Measurements from ENCODE around the gene DET1. TPM values are rescaled to one million over a fixed set of nuclear protein-coding genes. Genes with fewer than 3 reads are reported as not detected.

DET1 gene
- total RNA-seq, 4 donors from 2014 or later = 1.8 to 11.1 (median 9.3) TPM

GRCh38 chr15:88505721-88506120 lies 40.8 kb downstream of the DET1 start:
- no peaks in the 10 kb centered on the region for H3K4me1 ChIP-seq
- intact Hi-C loops (cut with DNase I; ENCODE audit: low total_unique reads) = no loop called here
- H3K4me3 ChIP-seq = no peak overlapping the region
- no peak overlapping the region for H3K27ac ChIP-seq
- no peaks in the 10 kb centered on the region for H3K9me3 ChIP-seq
- H3K36me3 ChIP-seq = no peaks in the 10 kb centered on the region
- TF ChIP-seq POLR2A (IDR thresholded peaks at IDR 0.05) (no peak), POLR2AphosphoS5 (IDR thresholded peaks at IDR 0.05) (no peak), CTCF (IDR thresholded peaks at IDR 0.05) (no peak), EP300 (IDR thresholded peaks at IDR 0.05; ENCODE audit: low read depth) (no peak)
- H3K27me3 ChIP-seq = no peaks in the 10 kb centered on the region
- in situ Hi-C loops (cut with MboI; ENCODE audit: low pct_ligation_motif_present in 1 of 4, low pct_unique_long_range_greater_than_20kb in 1 of 4, low sequenced_read_pairs in 3 of 4) = no loop called here
- WGBS, 2 donors (ENCODE audit: low coverage in 1 of 2) = 92% methylated on average over 2 of the region's 2 CpGs
- no peak for DNase-seq

- H3K27ac ChIP-seq = no peak overlapping the region
- no peaks in the 10 kb centered on the region for H3K36me3 ChIP-seq
- 76% methylated on average over 1 of the region's 1 CpG; no CpG with 5 or more reads in 1 of the 2 donors for WGBS, 2 donors (ENCODE audit: low coverage in 1 of 2)
- intact Hi-C loops (cut with DNase I; ENCODE audit: low total_unique reads) = no loop called here
- TF ChIP-seq CTCF (IDR thresholded peaks at IDR 0.05) (no peak), POLR2A (IDR thresholded peaks at IDR 0.05) (no peak), POLR2AphosphoS5 (IDR thresholded peaks at IDR 0.05) (no peak), EP300 (IDR thresholded peaks at IDR 0.05; ENCODE audit: low read depth) (no peak)
- no peaks in the 10 kb centered on the region for H3K27me3 ChIP-seq
- no peak overlapping the region for H3K4me3 ChIP-seq
- H3K9me3 ChIP-seq = no peaks in the 10 kb centered on the region
- in situ Hi-C loops (cut with MboI; ENCODE audit: low pct_ligation_motif_present in 1 of 4, low pct_unique_long_range_greater_than_20kb in 1 of 4, low sequenced_read_pairs in 3 of 4) = no loop called here
- no peaks in the 10 kb centered on the region for H3K4me1 ChIP-seq
- DNase-seq = no peak
These were observed 42.0 kb downstream of the DET1 start for GRCh38 chr15:88504445-88504844.

GRCh38 chr15:88498996-88499395 lies 47.5 kb downstream of the DET1 start:
- Histone ChIP-seq H3K9me3 (no peaks in the 10 kb centered on the region), H3K4me1 (no peaks in the 10 kb centered on the region), H3K4me3 (no peak overlapping the region), H3K36me3 (no peaks in the 10 kb centered on the region), H3K27me3 (no peaks in the 10 kb centered on the region), H3K27ac (no peak overlapping the region)
- WGBS, 2 donors (ENCODE audit: low coverage in 1 of 2) = 72 to 100% methylated on average over 1 to 3 of the region's 3 CpGs
- intact Hi-C loops (cut with DNase I; ENCODE audit: low total_unique reads) = no loop called here
- DNase-seq = no peak
- in situ Hi-C loops (cut with MboI; ENCODE audit: low pct_ligation_motif_present in 1 of 4, low pct_unique_long_range_greater_than_20kb in 1 of 4, low sequenced_read_pairs in 3 of 4) = loop anchor here in 2 of 4 donors (25.0 kb wide), 1 partner anchor 113 kb away; the partner anchor contains the start of gene AEN (in 2 of the 2)
- TF ChIP-seq POLR2AphosphoS5 (IDR thresholded peaks at IDR 0.05) (no peak), EP300 (IDR thresholded peaks at IDR 0.05; ENCODE audit: low read depth) (no peak), CTCF (IDR thresholded peaks at IDR 0.05) (no peak), POLR2A (IDR thresholded peaks at IDR 0.05) (no peak)

- H3K4me3 ChIP-seq = no peak overlapping the region
- H3K4me1 ChIP-seq = no peaks in the 10 kb centered on the region
- H3K36me3 ChIP-seq = no peaks in the 10 kb centered on the region
- no peak for DNase-seq
- TF ChIP-seq POLR2AphosphoS5 (IDR thresholded peaks at IDR 0.05) (no peak), POLR2A (IDR thresholded peaks at IDR 0.05) (no peak), EP300 (IDR thresholded peaks at IDR 0.05; ENCODE audit: low read depth) (no peak), CTCF (IDR thresholded peaks at IDR 0.05) (no peak)
- intact Hi-C loops (cut with DNase I; ENCODE audit: low total_unique reads) (no loop called here), in situ Hi-C loops (cut with MboI; ENCODE audit: low pct_ligation_motif_present in 1 of 4, low pct_unique_long_range_greater_than_20kb in 1 of 4, low sequenced_read_pairs in 3 of 4) (loop anchor here in 2 of 4 donors (25.0 kb wide), 1 partner anchor 115 kb away; the partner anchor contains the start of gene AEN (in 2 of the 2))
- 78 to 90% methylated on average over 3 to 11 of the region's 11 CpGs for WGBS, 2 donors (ENCODE audit: low coverage in 1 of 2)
- H3K9me3 ChIP-seq = no peaks in the 10 kb centered on the region
- no peaks in the 10 kb centered on the region for H3K27me3 ChIP-seq
- no peak overlapping the region for H3K27ac ChIP-seq
These were observed 49.2 kb downstream of the DET1 start for GRCh38 chr15:88497109-88497765.

All from transverse colon (tissue), 4 donors.